DMS 273 treated with DMSO at 0.1 percent for 48 hours (cell line): Measurements from ENCODE around the gene SPATA25.
"Not testable (repeated sequence)": the region's sequence is repeated elsewhere in the genome, so short reads cannot be mapped to it uniquely, and the experiment has no call there.

Experiments used
- DNase-seq: peaks from one replicate; lab custom pipeline; 2025; lab: John Stamatoyannopoulos, UW

SPATA25 gene

DNA sequence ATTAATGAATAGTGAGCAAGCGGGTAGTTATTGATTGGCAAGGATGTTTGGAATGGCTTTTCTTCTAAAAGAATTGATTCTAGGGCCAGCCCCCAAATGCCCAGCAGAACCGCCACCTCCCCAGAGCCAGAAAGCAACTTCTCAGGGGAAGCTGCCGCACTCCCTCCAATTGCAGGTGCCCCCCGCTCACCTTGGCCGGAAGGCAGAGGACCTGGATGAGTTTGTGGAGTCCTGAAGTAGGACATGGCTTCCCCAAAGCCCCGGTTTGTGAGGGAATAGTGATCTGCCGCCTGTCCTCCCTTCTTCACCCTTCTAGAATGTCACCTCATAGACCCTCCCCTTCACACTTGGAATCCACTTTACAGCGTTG lies at the start of gene SPATA25:
Gene SPATA25, minus strand, starts transcription at position 277 of the 370 bp plus-strand sequence. Its CDS starts 32 bp downstream, at position 245.
- no peak for DNase-seq

GRCh38 chr20:45935416-45936046 lies 48.1 kb upstream of the SPATA25 start:
- no peak for DNase-seq

GRCh38 chr20:45934586-45935415 lies 47.4 kb upstream of the SPATA25 start, which contains the start of gene PCIF1:
TSS of gene PCIF1 (plus strand) at chr20:45934683. CDS start at chr20:45939000, 4,317 bp downstream.
- peak; percentile 89 for DNase-seq

DNA sequence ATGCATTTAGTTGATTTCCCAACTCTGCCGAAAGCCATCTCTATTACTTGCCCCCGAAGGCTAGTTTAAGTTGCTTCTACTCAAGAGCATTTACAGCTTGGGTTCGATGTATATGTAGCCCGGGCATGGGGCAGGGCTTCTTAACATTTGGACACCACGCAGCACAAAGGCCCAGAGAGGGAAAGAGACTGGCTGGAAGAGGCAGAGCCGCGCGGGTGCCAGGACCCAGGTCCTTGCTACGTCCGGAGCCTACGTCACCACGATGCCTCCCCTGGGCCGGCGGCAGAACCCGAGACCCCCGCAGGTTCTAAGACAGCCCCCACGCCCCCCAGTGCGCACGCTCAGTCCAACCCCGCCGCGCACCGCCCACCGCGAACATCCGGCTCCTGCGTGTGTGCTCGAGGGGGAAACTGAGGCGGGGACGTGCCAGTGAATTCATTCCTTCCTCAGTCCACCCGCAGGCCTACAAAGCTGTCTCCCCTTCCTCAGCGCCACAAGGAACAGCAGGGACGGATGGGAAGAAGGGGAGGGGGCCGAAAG lies 46.7 kb upstream of the SPATA25 start:
- DNase-seq, result no peak

GRCh38 chr20:45933266-45934045 lies 46.0 kb upstream of the SPATA25 start:
- peak; percentile 69 for DNase-seq

DNA sequence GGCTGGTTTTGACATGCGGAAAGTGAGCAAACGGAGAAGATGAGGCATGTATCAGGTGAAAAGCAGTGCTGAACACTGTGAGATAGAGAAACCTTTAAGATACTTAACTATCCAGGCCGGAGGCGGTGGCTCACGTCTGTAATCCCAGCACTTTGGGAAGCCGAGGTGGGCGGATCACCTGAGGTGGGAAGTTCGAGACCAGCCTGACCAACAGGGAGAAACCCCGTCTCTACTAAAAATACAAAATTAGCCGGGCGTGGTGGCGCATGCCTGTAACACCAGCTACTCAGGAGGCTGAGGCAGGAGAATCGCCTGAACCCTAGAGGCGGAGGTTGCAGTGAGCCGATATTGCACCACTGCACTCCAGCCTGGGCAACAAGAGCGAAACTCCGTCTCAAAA lies 44.3 kb upstream of the SPATA25 start:
- not testable (repeated sequence) for DNase-seq

DNA sequence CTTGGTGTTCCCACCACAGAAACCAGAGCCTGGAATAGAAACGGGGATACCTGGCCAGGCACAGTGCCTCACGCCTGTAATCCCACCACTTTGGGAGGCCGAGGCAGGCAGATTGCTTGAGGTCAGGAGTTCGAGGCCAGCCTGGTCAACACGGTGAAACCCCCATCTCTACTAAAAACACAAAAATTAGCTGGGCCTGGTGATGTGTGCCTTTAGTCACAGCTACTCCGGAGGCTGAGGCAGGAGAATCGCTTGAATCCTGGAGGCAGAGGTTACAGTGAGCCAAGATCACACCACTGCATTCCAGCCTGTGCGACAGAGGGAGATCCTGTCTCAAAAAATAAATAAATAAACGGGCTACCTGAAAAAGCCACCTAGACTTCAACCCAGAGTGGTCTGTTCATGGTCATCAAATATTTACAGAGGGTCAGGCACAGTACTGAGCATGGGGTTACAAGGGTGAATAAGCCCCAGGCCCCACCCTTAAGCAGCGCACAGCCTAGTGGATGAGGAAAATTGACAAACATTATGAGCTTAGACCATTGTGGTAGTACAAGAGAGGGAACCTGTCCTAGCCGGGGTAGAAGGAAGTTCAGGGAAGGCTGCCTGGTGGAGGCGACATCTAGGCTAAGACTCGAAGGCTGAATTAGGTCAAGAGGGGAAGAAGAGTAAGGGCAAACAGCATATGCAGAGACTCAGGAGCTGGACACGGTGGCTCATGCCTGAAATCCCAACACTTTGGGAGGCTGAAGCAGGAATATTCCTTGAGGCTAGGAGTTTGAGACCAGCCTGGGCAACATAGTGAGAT lies 39.9 kb upstream of the SPATA25 start:
- no peak for DNase-seq

- no peak for DNase-seq
Observed at GRCh38 chr20:45926731-45927070, 39.3 kb upstream of the SPATA25 start.

DNA sequence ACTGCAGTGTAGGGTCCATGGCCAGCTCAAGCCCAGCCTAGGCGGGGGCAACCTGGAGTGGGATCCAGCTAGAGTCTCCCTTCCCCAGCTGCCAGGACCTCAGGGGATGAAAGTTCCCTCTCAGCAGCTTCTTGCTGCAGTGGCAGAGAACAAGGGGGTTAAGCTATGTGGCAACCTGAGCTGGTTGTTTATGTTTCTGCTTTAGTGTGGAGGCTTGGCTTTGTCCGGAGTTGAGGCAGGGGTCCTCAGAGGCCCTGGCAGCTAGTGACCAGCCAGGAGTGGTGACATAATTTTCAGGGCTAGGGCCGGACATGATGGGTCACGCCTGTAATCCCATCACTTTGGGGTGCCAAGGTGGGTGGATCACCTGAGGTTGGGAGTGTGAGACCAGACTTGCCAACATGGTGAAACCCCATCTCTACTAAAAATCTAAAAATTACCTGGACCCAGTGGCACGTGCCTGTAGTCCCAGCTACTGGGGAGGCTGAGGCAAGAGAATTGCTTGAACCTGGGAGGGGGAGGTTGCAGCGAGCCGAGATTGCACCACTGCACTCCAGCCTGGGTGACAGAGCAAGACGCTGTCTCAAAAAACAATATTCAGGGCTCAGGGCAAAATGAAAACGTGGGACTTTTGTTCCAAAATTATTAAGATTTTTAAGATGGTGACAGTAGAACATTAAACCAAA lies 38.5 kb upstream of the SPATA25 start:
- DNase-seq, result no peak

DNA sequence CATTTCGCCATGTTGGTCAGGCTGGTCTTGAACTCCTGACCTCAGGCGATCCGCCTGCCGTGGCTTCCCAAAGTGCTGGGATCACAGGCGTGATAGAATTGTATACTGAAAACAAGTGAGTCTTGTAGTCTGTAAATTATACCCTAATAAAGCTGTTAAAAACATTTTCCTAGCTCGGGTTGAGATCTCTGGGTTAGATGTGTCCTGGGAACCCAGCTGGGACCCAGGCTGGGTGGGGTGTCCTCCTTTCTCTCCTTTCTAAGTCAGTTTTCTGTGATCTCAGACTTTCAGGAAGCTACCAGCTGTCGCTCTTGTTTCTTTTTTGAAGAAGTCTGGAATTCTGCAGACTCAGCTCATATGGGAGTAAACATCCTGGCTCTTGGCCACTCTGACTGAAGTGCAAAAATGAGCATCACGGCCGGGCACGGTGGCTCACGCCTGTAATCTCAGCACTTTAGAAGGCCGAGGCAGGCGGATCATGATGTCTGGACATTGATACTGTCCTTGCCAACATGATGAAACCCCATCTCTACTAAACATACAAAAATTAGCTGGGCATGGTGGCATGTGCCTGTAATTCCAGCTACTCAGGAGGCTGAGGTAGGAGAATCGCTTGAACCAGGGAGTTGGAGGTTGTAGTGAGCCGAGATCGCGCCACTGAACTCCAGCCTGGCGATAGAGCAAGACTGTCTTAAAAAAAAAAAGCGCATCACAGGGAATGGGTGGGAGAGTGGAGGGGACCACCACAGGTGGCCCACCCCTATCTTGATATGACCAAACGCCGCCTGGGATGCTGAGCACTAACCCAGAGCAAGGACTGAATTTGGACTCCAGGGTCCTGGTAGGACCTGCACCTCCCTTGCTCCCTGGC lies 37.2 kb upstream of the SPATA25 start:
- DNase-seq, result no peak

DNA sequence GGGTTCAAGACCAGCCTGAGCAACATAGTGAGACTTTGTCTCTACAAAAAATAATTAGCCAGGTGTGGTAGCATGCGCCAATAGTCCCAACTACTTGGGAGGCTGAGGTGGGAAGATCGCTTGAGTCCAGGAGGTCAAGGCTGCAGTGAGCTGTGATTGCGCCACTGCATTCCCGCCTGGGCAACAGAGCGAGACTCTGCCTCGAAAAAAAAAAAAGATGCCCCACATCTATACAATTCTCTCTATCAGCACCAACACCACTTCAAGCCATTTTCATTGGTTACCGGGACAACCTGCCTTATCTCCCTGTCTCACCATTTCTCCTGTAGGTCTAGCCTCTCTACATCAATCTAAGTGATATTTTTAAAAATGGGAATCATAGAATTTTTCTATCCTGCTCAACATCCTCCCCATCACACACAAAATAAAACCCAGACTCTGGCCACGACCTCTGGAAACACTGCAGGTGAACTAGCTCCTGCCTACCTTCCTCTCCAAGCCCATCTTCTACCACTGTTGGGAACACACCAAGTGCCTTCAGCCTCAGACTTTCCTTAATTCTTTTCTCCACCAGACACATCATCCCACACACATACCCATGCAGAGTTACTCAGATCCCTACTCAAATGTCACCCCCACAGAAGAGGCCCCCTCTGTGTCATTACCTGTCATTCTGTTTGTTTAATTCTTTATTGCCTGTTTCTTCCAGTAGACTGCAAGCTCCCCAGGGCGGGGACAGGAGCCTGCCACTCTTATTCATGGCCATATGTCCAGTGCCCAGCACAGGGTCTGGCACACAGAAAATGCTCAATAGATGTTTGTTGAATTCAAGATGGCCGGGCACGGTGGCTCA lies 34.1 kb upstream of the SPATA25 start:
- no peak for DNase-seq

DNA sequence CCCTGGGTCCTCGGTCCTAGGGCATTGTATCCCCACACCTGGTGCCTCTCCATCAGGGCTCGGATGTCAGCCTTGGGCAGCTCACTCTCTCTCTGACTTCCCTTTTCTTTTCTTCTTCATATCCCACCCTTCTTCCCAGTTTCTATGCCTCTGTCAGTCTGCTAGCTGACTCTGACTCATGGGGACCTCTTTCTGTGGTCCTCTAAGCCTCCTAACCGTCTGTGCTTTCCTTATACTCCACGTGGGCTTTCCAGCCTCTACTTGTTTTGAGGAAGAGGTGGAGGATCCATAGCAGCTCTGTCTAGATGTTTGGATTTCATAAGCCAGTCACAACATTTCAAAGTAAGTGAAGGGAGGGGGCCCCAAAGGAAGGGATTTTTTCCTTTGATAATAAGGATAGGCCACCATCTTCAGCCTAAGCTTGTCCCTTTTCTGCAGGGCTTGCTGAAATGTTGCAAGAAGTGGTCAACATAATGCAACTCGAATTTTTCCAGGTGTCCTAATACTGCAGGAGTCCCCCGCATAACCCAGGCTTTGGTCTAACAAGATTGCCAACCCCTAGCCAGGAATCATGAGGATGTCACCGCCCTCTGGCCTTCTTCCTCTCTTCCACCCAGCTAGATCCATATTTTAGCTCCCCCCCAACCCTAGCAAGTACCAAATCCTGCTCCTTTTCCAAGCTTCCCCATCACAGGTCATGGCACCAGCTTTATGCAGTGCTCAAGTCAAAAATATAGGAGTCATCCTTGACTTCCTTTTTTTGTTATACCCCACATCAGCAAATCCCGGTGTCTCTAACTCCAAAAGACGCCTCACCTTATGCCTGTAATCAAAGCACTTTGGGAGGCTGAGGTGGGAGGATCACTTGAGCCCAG lies 33.3 kb upstream of the SPATA25 start:
- no peak for DNase-seq

GRCh38 chr20:45919542-45920399 lies 32.3 kb upstream of the SPATA25 start:
- DNase-seq, result no peak

GRCh38 chr20:45918779-45919537 lies 31.5 kb upstream of the SPATA25 start:
- no peak for DNase-seq

GRCh38 chr20:45918182-45918737 lies 30.8 kb upstream of the SPATA25 start:
- DNase-seq, result no peak

DNA sequence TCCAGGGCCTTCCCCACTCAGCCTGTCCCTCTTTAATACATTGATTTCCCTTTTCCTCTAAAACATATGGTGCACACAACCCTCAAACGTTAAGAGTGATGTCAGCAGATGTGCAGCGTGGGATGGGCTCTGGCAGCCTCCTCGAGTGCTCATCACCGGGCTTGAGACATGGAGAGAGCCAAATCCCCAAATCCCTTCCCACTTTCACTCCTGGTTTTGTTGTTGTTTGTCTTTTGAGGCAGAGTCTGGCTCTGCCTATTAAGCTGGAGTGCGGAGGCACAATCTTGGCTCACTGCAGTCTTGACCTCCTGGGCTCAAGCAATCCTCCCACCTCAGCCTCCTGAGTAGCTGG lies 30.3 kb upstream of the SPATA25 start:
- no peak for DNase-seq
